Esophagus muscularis mucosa (tissue), 4 donors: ENCODE measurements around the gene LAPTM5. TPM values are rescaled to one million over a fixed set of nuclear protein-coding genes. Genes with fewer than 3 reads are reported as not detected.

ENCODE experiments used
- DNase-seq: peaks from one replicate; pipeline ENCODE4 v3.0.0-alpha.2; 2017; ENCODE audit errors: extremely low spot score
- H3K27ac ChIP-seq, 4 donors: fragments of 200-600 bp; sonication (generic); replicated peaks in 1 of 4; 1 replicate in 3 of 4; 2 replicates in 1 of 4; pipeline ENCODE4 v1.5.1; 2016 to 2019; ENCODE audit warnings: mild to moderate bottlenecking in 1 of 4
- H3K27me3 ChIP-seq, 4 donors: fragments of 200-600 bp; sonication (generic); one replicate each; pipeline versions ENCODE4 v1.5.1 to v1.6.0; 2016 to 2019
- H3K36me3 ChIP-seq, 4 donors: fragments of 200-600 bp; sonication (generic); one replicate each; pipeline ENCODE4 v1.5.1; 2016 to 2019
- H3K4me1 ChIP-seq, 4 donors: fragments of 200-600 bp; sonication (generic); one replicate each; pipeline ENCODE4 v1.5.1; 2016 to 2019
- H3K4me3 ChIP-seq, 4 donors: fragments of 200-600 bp; sonication (generic); 1 replicate in 2 of 4; 2 replicates in 2 of 4; pipeline ENCODE4 v1.5.1; 2016 to 2019; ENCODE audit warnings: mild to moderate bottlenecking in 4 of 4, moderate library complexity in 1 of 4
- H3K9me3 ChIP-seq, 4 donors: fragments of 200-600 bp; sonication (generic); 1 replicate in 3 of 4; 2 replicates in 1 of 4; pipeline ENCODE4 v1.5.1; 2016 to 2019
- CTCF ChIP-seq, 3 experiments: fragments of 200-600 bp in 2 of 3; fragments of 450-650 bp in 1 of 3; sonication (generic) in 2 of 3; IDR thresholded peaks; one replicate each; pipeline ENCODE4 v1.5.1; 2017 to 2019; ENCODE audit warnings: antibody characterized with exemption in 3 of 3, mild to moderate bottlenecking in 2 of 3, moderate library complexity in 1 of 3
- EP300 ChIP-seq: sonication (generic); formaldehyde crosslinking; IDR thresholded peaks from one replicate; pipeline ENCODE4 v1.6.1; 2017; ENCODE audit warnings: antibody characterized with exemption
- POLR2A ChIP-seq: fragments of 450-650 bp; IDR thresholded peaks from one replicate; pipeline ENCODE4 v1.6.1; 2017; ENCODE audit warnings: antibody characterized with exemption, moderate library complexity, mild to moderate bottlenecking, low read depth
- POLR2AphosphoS5 ChIP-seq, 2 donors: sonication (generic); formaldehyde crosslinking; IDR thresholded peaks; one replicate each; pipeline ENCODE4 v1.6.1; 2017; ENCODE audit warnings: antibody characterized with exemption in 2 of 2
- WGBS: methylation state at CpG from one replicate; pipeline ENCODE4 v1.1.5; 2018; 5-methylcytosine and 5-hydroxymethylcytosine counted together
- intact Hi-C: fragments of 100-400 bp; cut with DNase I; formaldehyde crosslinking; loops from one replicate; pipeline ENCODE4 v1.15.1; 2023
- total RNA-seq, 4 donors: library from RNA; depleted of rRNA; stranded (reverse); fragments of >200 nt; gene quantifications; one replicate each; pipeline versions ENCODE4 v1.1.0 to v1.2.1, GENCODE V29; 2016

LAPTM5 gene
- total RNA-seq, 4 donors from 2014 or later, result 32.4 to 83.7 (median 36.3) TPM

- 78% methylated on average over 9 of the region's 9 CpGs for WGBS
- no peak for DNase-seq
- TF ChIP-seq CTCF (IDR thresholded peaks at IDR 0.05) (no peak), POLR2AphosphoS5 (IDR thresholded peaks at IDR 0.05) (no peak), POLR2A (no peak), EP300 (no peak)
- Histone ChIP-seq H3K27ac (no peak overlapping the region), H3K36me3 (no peaks in the 10 kb centered on the region), H3K4me1 (peaks cover 3 to 36% (median 20%) of the 10 kb centered on the region in 4 donors), H3K4me3 (no peak overlapping the region), H3K9me3 (no peaks in the 10 kb centered on the region), H3K27me3 (peaks cover 0 to 21% (median 0%) of the 10 kb centered on the region in 4 donors)
- intact Hi-C loops, result no loop called here
These were observed 5.0 kb downstream of the LAPTM5 start for GRCh38 chr1:30752651-30752908.

- Histone ChIP-seq H3K9me3 (no peaks in the 10 kb centered on the region), H3K27ac (no peak overlapping the region), H3K36me3 (no peaks in the 10 kb centered on the region), H3K27me3 (peaks cover 0 to 21% (median 0%) of the 10 kb centered on the region in 4 donors), H3K4me1 (peaks cover 0 to 33% (median 21%) of the 10 kb centered on the region in 4 donors), H3K4me3 (no peak overlapping the region)
- intact Hi-C loops, result no loop called here
- 77% methylated on average over 6 of the region's 8 CpGs for WGBS
- DNase-seq, result no peak
- no peak for TF ChIP-seq EP300
- no peak for TF ChIP-seq CTCF (IDR thresholded peaks at IDR 0.05)
- TF ChIP-seq POLR2AphosphoS5 (IDR thresholded peaks at IDR 0.05), result no peak
- no peak for TF ChIP-seq POLR2A
These were observed 5.5 kb downstream of the LAPTM5 start for GRCh38 chr1:30751830-30752650.

GRCh38 chr1:30750731-30751291 is 6.8 kb downstream of the LAPTM5 start:
- Histone ChIP-seq H3K27ac (peak overlapping the region in 2 of 4 donors; percentile 5), H3K36me3 (no peaks in the 10 kb centered on the region), H3K9me3 (no peaks in the 10 kb centered on the region), H3K4me3 (no peak overlapping the region), H3K4me1 (peaks cover 0 to 43% (median 26%) of the 10 kb centered on the region in 4 donors), H3K27me3 (peaks cover 0 to 17% (median 0%) of the 10 kb centered on the region in 4 donors)
- no peak for DNase-seq
- intact Hi-C loops, result no loop called here
- TF ChIP-seq EP300 (no peak), CTCF (IDR thresholded peaks at IDR 0.05) (no peak), POLR2A (no peak), POLR2AphosphoS5 (IDR thresholded peaks at IDR 0.05) (no peak)
- 88% methylated on average over 3 of the region's 10 CpGs for WGBS

GRCh38 chr1:30749691-30750583 is 7.6 kb downstream of the LAPTM5 start:
- H3K4me1 ChIP-seq, result peaks cover 0 to 52% (median 28%) of the 10 kb centered on the region in 4 donors
- H3K9me3 ChIP-seq, result no peaks in the 10 kb centered on the region
- no peak for TF ChIP-seq EP300
- no peak for TF ChIP-seq CTCF (IDR thresholded peaks at IDR 0.05)
- TF ChIP-seq POLR2A, result no peak
- TF ChIP-seq POLR2AphosphoS5 (IDR thresholded peaks at IDR 0.05), result no peak
- no peaks in the 10 kb centered on the region for H3K36me3 ChIP-seq
- intact Hi-C loops, result no loop called here
- peak overlapping the region in 1 of 4 donors; percentile 5 for H3K27ac ChIP-seq
- H3K27me3 ChIP-seq, result peaks cover 0 to 9% (median 0%) of the 10 kb centered on the region in 4 donors
- 84% methylated on average over 23 of the region's 23 CpGs for WGBS
- no peak overlapping the region for H3K4me3 ChIP-seq
- no peak for DNase-seq
